Mesothelial cell of epicardium (in vitro differentiated cells): Measurements from ENCODE around the gene MARCO. TPM values are rescaled to one million over a fixed set of nuclear protein-coding genes. Genes with fewer than 3 reads are reported as not detected.

Source experiments
- DNase-seq, 2 experiments: peaks; one replicate each; pipeline ENCODE4 v3.0.0; 2021; ENCODE audit warnings: low spot score in 2 of 2; ENCODE audit not compliant: unreplicated experiment in 2 of 2
- H3K27ac Mint-ChIP-seq: 2 replicates; pipeline ENCODE4 v1.8.0; 2021; ENCODE audit warnings: mixed read lengths
- H3K27me3 Mint-ChIP-seq: 2 replicates; pipeline ENCODE4 v1.8.0; 2021; ENCODE audit warnings: low read depth, mixed read lengths
- H3K36me3 Mint-ChIP-seq: 2 replicates; pipeline ENCODE4 v1.8.0; 2021; ENCODE audit warnings: mixed read lengths
- H3K4me1 Mint-ChIP-seq: 2 replicates; pipeline ENCODE4 v1.8.0; 2021; ENCODE audit warnings: mixed read lengths
- H3K4me3 Mint-ChIP-seq: 2 replicates; pipeline ENCODE4 v1.8.0; 2021; ENCODE audit warnings: mild to moderate bottlenecking, moderate library complexity, mixed read lengths
- H3K9me3 Mint-ChIP-seq: 2 replicates; pipeline ENCODE4 v1.8.0; 2021; ENCODE audit warnings: mixed read lengths
- CTCF ChIP-seq: fragments of 200-600 bp; sonication (generic); IDR thresholded peaks from one replicate; pipeline ENCODE4 v1.5.0; 2021; ENCODE audit warnings: antibody characterized with exemption; ENCODE audit not compliant: unreplicated experiment
- total RNA-seq: library from RNA; stranded (reverse); gene quantifications from 3 replicates; pipeline ENCODE4 v1.2.1, GENCODE V29; 2021

Gene MARCO
- total RNA-seq, 1 donor from 2014 or later: 0.22 TPM

- Mint-ChIP-seq H3K4me1 (no peaks in the 10 kb centered on the region), H3K9me3 (no peaks in the 10 kb centered on the region), H3K4me3 (no peak overlapping the region), H3K27me3 (peaks cover 70% of the 10 kb centered on the region), H3K36me3 (no peaks in the 10 kb centered on the region), H3K27ac (no peak overlapping the region)
- no peak for TF ChIP-seq CTCF
- DNase-seq: no peak
Observed at GRCh38 chr2:118990757-118991545, 49.0 kb downstream of the MARCO start.

GRCh38 chr2:118991554-118991953 is 49.6 kb downstream of the MARCO start:
- no peaks in the 10 kb centered on the region for H3K9me3 Mint-ChIP-seq
- H3K27me3 Mint-ChIP-seq: peaks cover 65% of the 10 kb centered on the region
- TF ChIP-seq CTCF: no peak
- H3K36me3 Mint-ChIP-seq: no peaks in the 10 kb centered on the region
- no peak overlapping the region for H3K4me3 Mint-ChIP-seq
- H3K27ac Mint-ChIP-seq: no peak overlapping the region
- H3K4me1 Mint-ChIP-seq: no peaks in the 10 kb centered on the region
- peak in 1 of 2 experiments; percentile 28 for DNase-seq

- H3K36me3 Mint-ChIP-seq: no peaks in the 10 kb centered on the region
- no peak for TF ChIP-seq CTCF
- H3K4me3 Mint-ChIP-seq: no peak overlapping the region
- no peaks in the 10 kb centered on the region for H3K4me1 Mint-ChIP-seq
- H3K27ac Mint-ChIP-seq: no peak overlapping the region
- peak in 1 of 2 experiments; percentile 6 for DNase-seq
- H3K9me3 Mint-ChIP-seq: no peaks in the 10 kb centered on the region
- H3K27me3 Mint-ChIP-seq: peaks cover 57% of the 10 kb centered on the region
Observed at GRCh38 chr2:118992740-118993391, 50.9 kb downstream of the MARCO start.

GRCh38 chr2:118993392-118993752 is 51.4 kb downstream of the MARCO start:
- Mint-ChIP-seq H3K27me3 (peaks cover 54% of the 10 kb centered on the region), H3K4me3 (no peak overlapping the region), H3K27ac (no peak overlapping the region), H3K9me3 (no peaks in the 10 kb centered on the region), H3K4me1 (no peaks in the 10 kb centered on the region), H3K36me3 (no peaks in the 10 kb centered on the region)
- peak in 1 of 2 experiments; percentile 10 for DNase-seq
- TF ChIP-seq CTCF: no peak

GRCh38 chr2:118994172-118994700 is 52.2 kb downstream of the MARCO start:
- peak in 1 of 2 experiments; percentile 21 for DNase-seq
- Mint-ChIP-seq H3K4me1 (no peaks in the 10 kb centered on the region), H3K4me3 (no peak overlapping the region), H3K9me3 (no peaks in the 10 kb centered on the region), H3K27me3 (peaks cover 46% of the 10 kb centered on the region), H3K27ac (no peak overlapping the region), H3K36me3 (no peaks in the 10 kb centered on the region)
- TF ChIP-seq CTCF: no peak
